Activated CD8-positive, alpha-beta T cell treated with anti-CD3 and anti-CD28 coated beads for 36 hours (primary cell): ENCODE results near the gene CEP41. TPM values are rescaled to one million over a fixed set of nuclear protein-coding genes. Genes with fewer than 3 reads are reported as not detected.

ENCODE experiments used
- ATAC-seq: fragments of 200-7000 bp; cut with Tn5 transposase; one replicate; pipeline ENCODE4 v1.10.0; 2021; ENCODE audit warnings: mild to moderate bottlenecking, moderate library complexity
- CTCF ChIA-PET: fragments of 350-600 bp; sonication (Branson Sonifier 250); formaldehyde crosslinking; loops from one replicate; lab custom pipeline; 2021; ENCODE audit warnings: antibody characterized with exemption; lab: Charles Lee
- POLR2A ChIA-PET: fragments of 350-600 bp; sonication (Branson Sonifier 250); formaldehyde crosslinking; loops from one replicate; lab custom pipeline; 2021; ENCODE audit warnings: antibody characterized with exemption; lab: Charles Lee
- DNase-seq: peaks from one replicate; pipeline ENCODE4 v3.0.0-alpha.2; 2020
- H3K27ac Mint-ChIP-seq: one replicate; pipeline ENCODE4 v1.8.0; 2021; ENCODE audit warnings: mild to moderate bottlenecking, mixed read lengths
- H3K27me3 Mint-ChIP-seq: one replicate; pipeline ENCODE4 v1.8.0; 2021; ENCODE audit warnings: mixed read lengths
- H3K36me3 Mint-ChIP-seq: one replicate; pipeline ENCODE4 v1.8.0; 2021; ENCODE audit warnings: low read depth, mixed read lengths
- H3K4me1 Mint-ChIP-seq: one replicate; pipeline ENCODE4 v1.8.0; 2021; ENCODE audit warnings: low read depth, mixed read lengths
- H3K4me3 Mint-ChIP-seq: one replicate; pipeline ENCODE4 v1.8.0; 2021; ENCODE audit warnings: mild to moderate bottlenecking, moderate library complexity, mixed read lengths
- H3K9me3 Mint-ChIP-seq: one replicate; pipeline ENCODE4 v1.8.0; 2021; ENCODE audit warnings: mixed read lengths
- CTCF ChIP-seq: fragments of 200-600 bp; IDR thresholded peaks from one replicate; pipeline ENCODE4 v1.8.0; 2022; ENCODE audit warnings: antibody characterized with exemption, mild to moderate bottlenecking
- intact Hi-C: fragments of 100-400 bp; cut with micrococcal nuclease; formaldehyde crosslinking; loops from one replicate; pipeline ENCODE4 v1.10.0; 2022
- total RNA-seq, 2 experiments: library from RNA; stranded (reverse); gene quantifications; one replicate each; pipeline ENCODE4 v1.2.3, GENCODE V29; 2021

The CEP41 gene
- total RNA-seq, 2 experiments from 2014 or later: 28.0 to 28.1 TPM

- CTCF ChIA-PET: no interaction called here
- intact Hi-C loops: no loop called here
- DNase-seq (no peak), ATAC-seq (no peak)
- Mint-ChIP-seq H3K27ac (no peak overlapping the region), H3K9me3 (peaks cover 2% of the 10 kb centered on the region), H3K4me1 (peaks cover 8% of the 10 kb centered on the region), H3K36me3 (no peaks in the 10 kb centered on the region), H3K27me3 (no peaks in the 10 kb centered on the region), H3K4me3 (no peak overlapping the region)
- no peak for TF ChIP-seq CTCF
- POLR2A ChIA-PET: no interaction called here
Observed at GRCh38 chr7:130388671-130389070, 52.1 kb downstream of the CEP41 start.

- no peak for TF ChIP-seq CTCF
- POLR2A ChIA-PET: no interaction called here
Observed at GRCh38 chr7:130387628-130388403, 53.0 kb downstream of the CEP41 start.

GRCh38 chr7:130387306-130387627 lies 53.5 kb downstream of the CEP41 start:
- POLR2A ChIA-PET: no interaction called here

More at GRCh38 chr7:130387628-130388403, 53.0 kb downstream of the CEP41 start:
- H3K36me3 Mint-ChIP-seq: no peaks in the 10 kb centered on the region
- ATAC-seq (no peak), DNase-seq (no peak)
- intact Hi-C loops: no loop called here
- peaks cover 2% of the 10 kb centered on the region for H3K9me3 Mint-ChIP-seq
- no peak overlapping the region for H3K27ac Mint-ChIP-seq
- no peaks in the 10 kb centered on the region for H3K4me1 Mint-ChIP-seq
- no peaks in the 10 kb centered on the region for H3K27me3 Mint-ChIP-seq
- H3K4me3 Mint-ChIP-seq: no peak overlapping the region
- CTCF ChIA-PET: no interaction called here

GRCh38 chr7:130386876-130387275 lies 53.9 kb downstream of the CEP41 start:
- Mint-ChIP-seq H3K36me3 (no peaks in the 10 kb centered on the region), H3K27me3 (no peaks in the 10 kb centered on the region)
- ATAC-seq: no peak

More at GRCh38 chr7:130387306-130387627, 53.5 kb downstream of the CEP41 start:
- Mint-ChIP-seq H3K36me3 (no peaks in the 10 kb centered on the region), H3K4me3 (no peak overlapping the region), H3K27ac (no peak overlapping the region), H3K9me3 (peaks cover 2% of the 10 kb centered on the region), H3K27me3 (no peaks in the 10 kb centered on the region), H3K4me1 (no peaks in the 10 kb centered on the region)
- ATAC-seq (no peak), DNase-seq (no peak)
- intact Hi-C loops: no loop called here
- TF ChIP-seq CTCF: no peak
- CTCF ChIA-PET: no interaction called here

More at GRCh38 chr7:130386876-130387275, 53.9 kb downstream of the CEP41 start:
- Mint-ChIP-seq H3K9me3 (peaks cover 2% of the 10 kb centered on the region), H3K27ac (no peak overlapping the region), H3K4me1 (no peaks in the 10 kb centered on the region), H3K4me3 (no peak overlapping the region)
- ChIA-PET CTCF (no interaction called here), POLR2A (no interaction called here)
- intact Hi-C loops: no loop called here
- no peak for DNase-seq
- TF ChIP-seq CTCF: no peak
